Heart right ventricle (tissue), 16 donors: ENCODE results near the gene THAP8. TPM values are rescaled to one million over a fixed set of nuclear protein-coding genes. Genes with fewer than 3 reads are reported as not detected.

Source experiments
- ATAC-seq, 8 donors: fragments of 200-7000 bp; cut with Tn5 transposase; one replicate each; pipeline ENCODE4 v1.9.1; 2020; ENCODE audit warnings: mild to moderate bottlenecking in 8 of 8, moderate library complexity in 8 of 8, moderate number of reproducible peaks in 1 of 8
- DNase-seq, 2 donors: peaks; one replicate each; pipeline ENCODE4 v3.0.0-alpha.2; 2020
- H3K27ac ChIP-seq, 10 donors: fragments of 200-600 bp; sonication (generic) in 2 of 10; one replicate each; pipeline versions ENCODE4 v1.5.0 to v1.8.0; 2020 to 2022; ENCODE audit warnings: mild to moderate bottlenecking in 3 of 10
- H3K27me3 ChIP-seq, 7 donors: fragments of 200-600 bp; one replicate each; pipeline ENCODE4 v1.8.0; 2021 to 2022; ENCODE audit warnings: mild to moderate bottlenecking in 2 of 7
- H3K36me3 ChIP-seq, 9 donors: fragments of 200-600 bp; sonication (generic) in 1 of 9; one replicate each; pipeline versions ENCODE4 v1.5.0 to v1.8.0; 2020 to 2022; ENCODE audit warnings: mild to moderate bottlenecking in 2 of 9
- H3K4me1 ChIP-seq, 9 donors: fragments of 200-600 bp; sonication (generic) in 1 of 9; one replicate each; pipeline versions ENCODE4 v1.5.0 to v1.8.0; 2020 to 2022; ENCODE audit warnings: mild to moderate bottlenecking in 4 of 9
- H3K4me3 ChIP-seq, 10 donors: fragments of 200-600 bp; sonication (generic) in 2 of 10; one replicate each; pipeline versions ENCODE4 v1.5.0 to v1.8.0; 2020 to 2022; ENCODE audit warnings: mild to moderate bottlenecking in 7 of 10, moderate library complexity in 2 of 10
- H3K9me3 ChIP-seq, 11 donors: fragments of 200-600 bp in 10 of 11; sonication (generic) in 2 of 11; one replicate each; pipeline versions ENCODE4 v1.5.0 to v1.8.0; 2013 to 2022; ENCODE audit warnings: mild to moderate bottlenecking in 2 of 11, control low read depth in 1 of 11, moderate library complexity in 1 of 11
- WGBS, 2 donors: extraction: QIAGEN DNeasy Blood & Tissue Kit; methylation state at CpG; one replicate each; pipeline ENCODE4 v1.1.7; 2013; ENCODE audit warnings: inconsistent platforms in 1 of 2; 5-methylcytosine and 5-hydroxymethylcytosine counted together
- intact Hi-C, 10 donors: fragments of 100-400 bp; cut with DNase I; formaldehyde crosslinking; loops; one replicate each; pipeline versions ENCODE4 v1.11.1 to v1.14.2; 2022
- polyA plus RNA-seq, 2 donors: library from polyadenylated mRNA; stranded (reverse); fragments of 200-250 nt; gene quantifications; one replicate each; pipeline ENCODE4 v1.2.3, GENCODE V29; 2013
- total RNA-seq, 10 donors: library from RNA; stranded (reverse); fragmentation: NEBNext Ultra II Directional in 3 of 10; extraction: Animal tissue kit (Norgen Biotek cat#: 25700) in 3 of 10; gene quantifications; one replicate each; pipeline versions ENCODE4 v1.2.1 to v1.2.4, GENCODE V29; 2021 to 2023
- TF ChIP-seq, protein P1 (sequence below), 9 donors: fragments of 200-600 bp; sonication (generic) in 2 of 9; IDR thresholded peaks; one replicate each; pipeline versions ENCODE4 v1.5.0 to v1.8.0; 2021 to 2022; ENCODE audit warnings: antibody characterized with exemption in 9 of 9, mild to moderate bottlenecking in 5 of 9, moderate library complexity in 1 of 9
- donor health status: Arrhythmogenic right ventricular cardiomyopathy.
- donor health status: ischemic (EF 13 %, LVEDD 7.1; RV severe dilation, severe dysfunction).
- donor health status: healthy with polysubstance abuse.
- donor health status: DM: no; HTN: yes; CAD: no.
- donor health status: DM: no; HTN: no; CAD: no.
- donor health status: ischemic (EF 25% LVEDD 6.9; RV normal size, moderate dysfunction).
- donor health status: ischemic (EF 25% LVEDD 5.7; RV mildly dilated, moderate dysfunction).
- donor health status: healthy.
- donor health status: DM: yes; HTN: yes; CAD: no.
- donor health status: Ischemic cardiomyopathy.
- donor health status: ischemic (EF 35%, LVEDD 5.7; RV mildly dilated, moderate dysfunction).
- donor health status: nonischemic (EF 11% LVEDD 7.7; RV severe dilation, severe dysfunction).
- donor health status: DM: yes; HTN: yes; CAD: no.
- donor health status: PGD.
- donor health status: ischemic (EF 29% LVEDD 5.4; RV normal size, mild dysfunction).
- donor health status: nonischemic (EF 23%, LVEDD 6.1; RV moderate dilation, normal function).

Gene THAP8
- total and polyA plus RNA-seq, 12 donors: 2.7 to 7.7 (median 4.5) TPM

DNA sequence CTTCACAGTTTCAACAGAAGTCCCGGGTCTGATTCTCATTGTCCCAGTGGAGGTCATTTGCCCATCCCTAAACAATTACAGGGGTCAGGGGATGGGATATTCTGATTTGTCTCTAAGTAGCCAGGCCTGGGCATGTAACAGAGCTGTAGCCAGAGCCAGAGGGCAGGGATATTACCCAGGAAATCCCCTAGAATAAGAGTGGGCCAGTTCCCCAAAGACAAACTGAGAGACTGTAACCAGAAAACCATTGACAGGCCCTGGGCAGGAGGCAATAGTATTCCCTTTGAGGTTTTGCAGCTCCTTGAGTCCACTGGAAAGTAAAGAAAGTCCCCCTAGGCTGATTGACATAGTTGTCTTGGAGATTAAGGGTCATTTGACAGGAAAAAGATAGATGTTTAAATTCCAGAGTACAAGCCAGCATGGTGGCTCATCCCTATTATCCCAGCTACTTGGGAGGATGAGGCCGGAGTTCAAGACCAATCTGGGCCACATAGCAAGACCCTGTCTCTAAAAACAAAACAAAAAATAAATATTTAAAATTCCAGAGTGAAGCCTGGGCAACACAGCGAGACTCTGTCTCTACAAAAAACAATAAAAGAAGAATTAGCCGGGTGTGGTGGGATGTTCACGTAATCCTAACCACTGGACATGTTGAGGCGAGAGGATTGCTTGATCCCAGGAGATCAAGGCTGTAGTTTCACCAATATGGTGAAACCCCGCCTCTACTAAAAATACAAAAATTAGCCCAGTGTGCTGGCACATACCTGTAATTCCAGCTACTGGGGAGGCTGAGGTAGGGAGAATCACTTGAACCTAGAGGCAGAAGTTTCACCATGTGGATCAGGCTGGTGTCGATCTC is 60.9 kb downstream of the THAP8 start:
- intact Hi-C loops: loop anchor here in 1 of 10 donors (10.0 kb wide), 1 partner anchor 122 kb away; the partner anchor contains the start of genes OVOL3, POLR2I and TBCB
- DNase-seq: no peak
- peaks cover 0 to 9% (median 7%) of the 10 kb centered on the region in 7 donors for H3K27me3 ChIP-seq
- H3K9me3 ChIP-seq: no peaks in the 10 kb centered on the region
- H3K4me3 ChIP-seq: no peak overlapping the region
- ATAC-seq: no peak
- 93 to 94% methylated on average over 8 of the region's 8 CpGs for WGBS, 2 donors
- TF ChIP-seq, protein P1, sequence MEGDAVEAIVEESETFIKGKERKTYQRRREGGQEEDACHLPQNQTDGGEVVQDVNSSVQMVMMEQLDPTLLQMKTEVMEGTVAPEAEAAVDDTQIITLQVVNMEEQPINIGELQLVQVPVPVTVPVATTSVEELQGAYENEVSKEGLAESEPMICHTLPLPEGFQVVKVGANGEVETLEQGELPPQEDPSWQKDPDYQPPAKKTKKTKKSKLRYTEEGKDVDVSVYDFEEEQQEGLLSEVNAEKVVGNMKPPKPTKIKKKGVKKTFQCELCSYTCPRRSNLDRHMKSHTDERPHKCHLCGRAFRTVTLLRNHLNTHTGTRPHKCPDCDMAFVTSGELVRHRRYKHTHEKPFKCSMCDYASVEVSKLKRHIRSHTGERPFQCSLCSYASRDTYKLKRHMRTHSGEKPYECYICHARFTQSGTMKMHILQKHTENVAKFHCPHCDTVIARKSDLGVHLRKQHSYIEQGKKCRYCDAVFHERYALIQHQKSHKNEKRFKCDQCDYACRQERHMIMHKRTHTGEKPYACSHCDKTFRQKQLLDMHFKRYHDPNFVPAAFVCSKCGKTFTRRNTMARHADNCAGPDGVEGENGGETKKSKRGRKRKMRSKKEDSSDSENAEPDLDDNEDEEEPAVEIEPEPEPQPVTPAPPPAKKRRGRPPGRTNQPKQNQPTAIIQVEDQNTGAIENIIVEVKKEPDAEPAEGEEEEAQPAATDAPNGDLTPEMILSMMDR (IDR thresholded peaks at IDR 0.05): no peak
- peaks cover 0 to 15% (median 0%) of the 10 kb centered on the region in 9 donors for H3K36me3 ChIP-seq
- H3K27ac ChIP-seq: no peak overlapping the region
- peaks cover 7 to 31% (median 23%) of the 10 kb centered on the region in 9 donors for H3K4me1 ChIP-seq

DNA sequence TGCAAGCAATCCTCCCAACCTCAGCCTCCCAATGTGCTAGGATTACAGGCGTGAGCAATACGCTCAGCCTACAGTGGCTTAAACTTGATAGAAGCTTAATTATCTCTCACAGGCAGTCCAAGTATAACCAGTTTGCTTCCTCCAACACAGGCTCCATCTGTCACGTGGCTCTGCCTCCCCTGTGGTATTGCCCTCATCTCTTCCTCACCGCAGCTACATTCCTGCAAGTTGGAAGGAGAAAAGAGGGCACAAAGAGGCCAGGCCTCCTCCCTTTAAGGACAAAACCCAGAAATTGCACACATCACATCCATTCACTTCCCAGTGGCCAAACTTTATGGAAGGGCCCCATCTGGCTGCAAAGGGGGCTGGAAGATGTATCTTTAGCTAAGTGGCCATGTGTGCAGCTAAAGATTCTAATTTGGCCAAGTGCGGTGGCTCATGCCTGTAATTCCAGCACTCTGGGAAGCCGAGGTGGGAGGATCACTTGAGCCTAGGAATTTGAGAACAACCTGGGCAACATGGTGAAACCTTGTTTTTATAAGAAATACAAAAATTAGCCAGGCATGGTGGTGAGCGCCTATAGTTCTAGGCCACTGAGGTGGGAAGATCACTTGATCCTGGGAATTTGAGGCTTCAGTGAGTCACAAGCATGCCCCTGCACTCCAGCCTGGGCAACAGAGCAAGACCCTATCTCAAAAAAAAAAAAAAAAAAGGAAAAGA is 62.2 kb downstream of the THAP8 start:
- H3K27ac ChIP-seq: no peak overlapping the region
- ATAC-seq: no peak
- TF ChIP-seq, protein P1 (IDR thresholded peaks at IDR 0.05): no peak
- DNase-seq: no peak
- 73 to 76% methylated on average over 7 of the region's 7 CpGs for WGBS, 2 donors
- peaks cover 7 to 31% (median 21%) of the 10 kb centered on the region in 9 donors for H3K4me1 ChIP-seq
- H3K27me3 ChIP-seq: peaks cover 0 to 21% (median 19%) of the 10 kb centered on the region in 7 donors
- peaks cover 0 to 2% (median 0%) of the 10 kb centered on the region in 9 donors for H3K36me3 ChIP-seq
- H3K4me3 ChIP-seq: no peak overlapping the region
- H3K9me3 ChIP-seq: no peaks in the 10 kb centered on the region
- intact Hi-C loops: loop anchor here in 1 of 10 donors (10.0 kb wide), 1 partner anchor 123 kb away; the partner anchor contains the start of genes OVOL3, POLR2I and TBCB

DNA sequence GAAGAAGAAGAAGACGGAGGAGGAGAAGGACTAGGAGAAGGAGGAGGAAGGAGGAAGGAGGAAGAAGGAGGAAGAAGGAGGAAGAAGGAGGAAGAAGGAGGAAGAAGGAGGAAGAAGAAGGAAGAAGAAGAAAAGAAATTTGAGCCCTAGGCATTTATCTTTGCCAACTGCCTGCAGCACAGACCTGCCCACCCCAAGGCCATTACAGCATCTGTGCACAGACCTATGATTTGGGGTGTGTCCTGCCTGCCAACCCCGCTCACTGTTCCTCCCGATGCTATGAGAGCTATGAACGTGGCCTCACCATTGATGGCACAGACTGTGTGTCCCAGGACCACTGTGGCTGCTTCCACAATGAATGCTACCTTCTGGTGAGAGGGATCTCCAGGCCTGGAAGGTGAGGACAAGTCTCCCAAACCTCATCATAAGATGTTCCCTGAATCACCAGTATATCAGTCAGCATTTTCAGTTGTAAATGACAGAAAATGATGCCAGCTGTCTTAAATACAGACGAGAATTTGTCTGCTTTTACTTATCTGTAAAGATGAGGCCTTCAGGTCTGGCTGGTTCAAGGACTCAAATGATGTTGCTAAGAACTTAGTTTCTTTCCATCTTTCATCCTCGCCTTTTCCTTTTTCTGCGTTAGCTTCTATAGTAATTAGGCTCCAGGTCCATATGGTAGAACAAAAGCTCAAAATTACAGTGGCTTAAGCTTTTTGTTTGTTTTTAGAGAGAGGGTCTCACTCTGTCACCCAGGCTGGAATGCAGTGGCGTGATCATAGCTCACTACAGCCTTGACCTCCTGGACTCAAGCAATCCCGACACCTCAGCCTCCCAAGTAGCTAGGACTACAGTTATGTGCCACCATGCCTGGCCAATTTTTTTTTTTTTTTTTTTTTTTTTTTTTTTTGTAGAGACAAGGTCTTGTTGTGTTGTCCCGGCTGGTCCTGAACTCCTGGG is 63.0 kb downstream of the THAP8 start:
- Histone ChIP-seq H3K4me1 (peaks cover 5 to 27% (median 13%) of the 10 kb centered on the region in 9 donors), H3K27ac (no peak overlapping the region), H3K27me3 (peaks cover 0 to 30% (median 27%) of the 10 kb centered on the region in 7 donors), H3K9me3 (no peaks in the 10 kb centered on the region), H3K36me3 (no peaks in the 10 kb centered on the region), H3K4me3 (no peak overlapping the region)
- DNase-seq (no peak), ATAC-seq (no peak)
- 77 to 87% methylated on average over 10 of the region's 10 CpGs for WGBS, 2 donors
- intact Hi-C loops: loop anchor here in 1 of 10 donors (10.0 kb wide), 1 partner anchor 124 kb away; the partner anchor contains the start of genes OVOL3, POLR2I and TBCB
- TF ChIP-seq, protein P1 (IDR thresholded peaks at IDR 0.05): no peak
